Measurements from ENCODE around the gene RPL35A.
A peak's percentile ranks its signal among the peaks of the same experiment; 100 is the strongest.

RPL35A gene

GRCh38 chr3:197949778-197950676 is at the start of gene RPL35A:
Gene RPL35A, plus strand, starts transcription at chr3:197950190. Its CDS starts 778 bp downstream, at chr3:197950968.
- Histone ChIP-seq H3K9me3 (ENCODE audit: control insufficient read depth, low read length) (no peaks in the 10 kb centered on the region), H3K9ac (peak within 1 kb of the TSS; percentile 77), H3K4me1 (peaks cover 11% of the 10 kb centered on the region), H3K4me2 (ENCODE audit: low read length) (peak within 1 kb of the TSS; percentile 96), H3K79me2 (peaks cover 17% of the 10 kb centered on the region), H3K4me3 (ENCODE audit: low read depth, low read length) (peak within 1 kb of the TSS; percentile 78), H3K36me3 (ENCODE audit: control insufficient read depth, insufficient read depth, low read length) (no peaks in the 10 kb centered on the region), H3K27ac (peak within 1 kb of the TSS; percentile 99), H3K27me3 (ENCODE audit: control insufficient read depth, insufficient read depth, low read length) (no peaks in the 10 kb centered on the region), H2AFZ (peak within 1 kb of the TSS; percentile 91)
- no peak for TF ChIP-seq CTCF (IDR thresholded peaks at IDR 0.05)

- Histone ChIP-seq H2AFZ (no peak overlapping the region), H3K79me2 (no peaks in the 10 kb centered on the region), H3K27ac (no peak overlapping the region), H3K36me3 (ENCODE audit: control insufficient read depth, insufficient read depth, low read length) (no peaks in the 10 kb centered on the region), H3K4me1 (peaks cover 2% of the 10 kb centered on the region), H3K9ac (no peak overlapping the region), H3K4me3 (ENCODE audit: low read depth, low read length) (no peak overlapping the region), H3K4me2 (ENCODE audit: low read length) (no peak overlapping the region), H3K9me3 (ENCODE audit: control insufficient read depth, low read length) (no peaks in the 10 kb centered on the region), H3K27me3 (ENCODE audit: control insufficient read depth, insufficient read depth, low read length) (no peaks in the 10 kb centered on the region)
- no peak for TF ChIP-seq CTCF (IDR thresholded peaks at IDR 0.05)
Observed at GRCh38 chr3:197901626-197902025, 48.4 kb upstream of the RPL35A start.

DNA sequence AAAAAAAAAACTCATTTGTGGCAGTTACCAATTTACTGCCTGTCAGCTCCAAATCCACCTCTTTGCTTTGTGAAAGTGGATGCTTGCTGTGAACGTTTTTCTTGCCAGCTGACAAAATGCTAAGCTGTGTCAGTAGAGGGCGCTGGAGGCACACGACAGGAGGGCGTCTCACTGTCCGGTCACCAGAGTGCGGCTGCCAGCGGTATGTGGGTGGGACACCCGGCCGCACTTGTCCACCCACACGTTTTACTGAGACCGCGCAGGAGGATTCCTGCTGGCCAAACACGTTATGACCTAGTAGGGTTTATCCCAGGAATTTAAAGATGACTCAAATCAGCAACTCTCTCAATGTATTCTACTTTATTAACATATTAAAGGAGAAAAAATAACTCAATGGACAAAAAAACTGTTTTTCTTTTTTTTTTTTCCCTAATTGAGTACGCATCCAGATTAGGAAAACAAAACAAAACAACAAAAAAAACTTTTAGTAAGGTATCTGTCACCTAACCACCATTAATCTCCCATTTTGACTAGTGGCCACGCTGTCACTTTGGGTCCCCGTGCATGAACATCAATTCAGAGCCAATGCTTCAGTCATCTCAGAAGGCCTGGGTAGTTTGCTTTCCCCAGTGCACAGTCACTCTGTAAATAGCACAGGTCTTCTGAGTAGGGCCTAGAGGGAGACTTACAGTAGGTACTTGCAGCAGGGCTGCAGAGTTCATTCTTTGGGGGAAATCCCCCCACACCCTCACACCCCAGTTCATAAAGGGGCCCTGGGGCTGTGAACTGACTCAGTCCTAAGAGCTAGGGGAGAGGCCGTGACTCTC is 43.8 kb upstream of the RPL35A start:
- Histone ChIP-seq H3K27ac (no peak overlapping the region), H3K9ac (no peak overlapping the region), H3K36me3 (ENCODE audit: control insufficient read depth, insufficient read depth, low read length) (no peaks in the 10 kb centered on the region), H3K4me2 (ENCODE audit: low read length) (no peak overlapping the region), H3K9me3 (ENCODE audit: control insufficient read depth, low read length) (no peaks in the 10 kb centered on the region), H3K27me3 (ENCODE audit: control insufficient read depth, insufficient read depth, low read length) (no peaks in the 10 kb centered on the region), H2AFZ (no peak overlapping the region), H3K4me1 (peaks cover 3% of the 10 kb centered on the region), H3K79me2 (no peaks in the 10 kb centered on the region), H3K4me3 (ENCODE audit: low read depth, low read length) (no peak overlapping the region)
- peak; percentile 93 for TF ChIP-seq CTCF (IDR thresholded peaks at IDR 0.05)

DNA sequence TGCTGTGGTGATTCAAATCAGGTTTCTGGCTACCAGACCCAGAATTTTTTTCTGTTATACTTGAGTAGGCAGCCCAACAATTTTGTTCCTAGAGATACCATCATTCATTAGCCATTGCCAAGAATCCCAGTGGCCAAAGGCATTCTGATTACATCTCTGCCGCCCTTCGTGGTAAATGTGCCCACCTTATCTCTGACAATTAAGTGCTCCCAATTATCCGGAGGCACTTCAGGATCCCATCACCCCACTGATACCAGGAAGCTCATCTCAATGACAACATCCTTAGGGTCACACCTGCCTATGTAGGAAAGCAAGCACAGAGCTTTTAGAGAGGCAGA is 43.2 kb upstream of the RPL35A start:
- no peak for TF ChIP-seq CTCF (IDR thresholded peaks at IDR 0.05)
- Histone ChIP-seq H3K27me3 (ENCODE audit: control insufficient read depth, insufficient read depth, low read length) (no peaks in the 10 kb centered on the region), H3K9me3 (ENCODE audit: control insufficient read depth, low read length) (no peaks in the 10 kb centered on the region), H3K36me3 (ENCODE audit: control insufficient read depth, insufficient read depth, low read length) (no peaks in the 10 kb centered on the region), H3K4me1 (peaks cover 3% of the 10 kb centered on the region), H2AFZ (no peak overlapping the region), H3K4me3 (ENCODE audit: low read depth, low read length) (no peak overlapping the region), H3K27ac (no peak overlapping the region), H3K79me2 (no peaks in the 10 kb centered on the region), H3K9ac (no peak overlapping the region), H3K4me2 (ENCODE audit: low read length) (no peak overlapping the region)
